ENCODE measurements around the gene ARL13A. TPM values are rescaled to one million over a fixed set of nuclear protein-coding genes. Genes with fewer than 3 reads are reported as not detected.

ARL13A gene
- total and polyA plus RNA-seq, 2 donors (not counting 1 experiment from before 2014, with no cell fraction given) = not detected

- H3K36me3 ChIP-seq (ENCODE audit: control insufficient read depth, insufficient read depth, low read length) = no peaks in the 10 kb centered on the region
- H3K4me3 ChIP-seq (replicated peaks in 1 of 4; ENCODE audit: control extremely low read depth in 1 of 4, insufficient read depth in 1 of 4, low read depth in 3 of 4, low read length in 4 of 4) = no peak overlapping the region
- H3K4me2 ChIP-seq (ENCODE audit: extremely low read depth, insufficient read depth, low read length) = no peak overlapping the region
- DNase-seq (ENCODE audit: low read depth in 2 of 2) = no peak
- H2AFZ ChIP-seq (ENCODE audit: low read length) = no peak overlapping the region
- H3K9ac ChIP-seq (ENCODE audit: insufficient read depth, low read length) = no peak overlapping the region
- no peak overlapping the region for H3K27ac ChIP-seq (ENCODE audit: insufficient read depth, low read length)
- H3K79me2 ChIP-seq (ENCODE audit: control insufficient read depth, insufficient read depth, low read length) = no peaks in the 10 kb centered on the region
- no peaks in the 10 kb centered on the region for H3K27me3 ChIP-seq (ENCODE audit: control insufficient read depth, insufficient read depth, low read length)
- H3K9me3 ChIP-seq (ENCODE audit: control insufficient read depth, insufficient read depth, low read depth, low read length) = no peaks in the 10 kb centered on the region
- no peaks in the 10 kb centered on the region for H4K20me1 ChIP-seq (ENCODE audit: control insufficient read depth, extremely low read depth, insufficient read depth, low read length)
- H3K4me1 ChIP-seq (ENCODE audit: control insufficient read depth, extremely low read depth, insufficient read depth, low read length) = no peaks in the 10 kb centered on the region
- TF ChIP-seq EZH2 (IDR thresholded peaks at IDR 0.05; ENCODE audit: low read length, missing control alignments) (no peak), CTCF (conservative IDR thresholded peaks at IDR 0.05 in 1 of 2, IDR thresholded peaks at IDR 0.05 in 1 of 2; ENCODE audit: low read depth in 1 of 2, low read length in 2 of 2) (no peak)
These were observed 52.5 kb downstream of the ARL13A start for GRCh38 chrX:101022020-101022419.

- no peaks in the 10 kb centered on the region for H4K20me1 ChIP-seq (ENCODE audit: control insufficient read depth, extremely low read depth, insufficient read depth, low read length)
- no peaks in the 10 kb centered on the region for H3K36me3 ChIP-seq (ENCODE audit: control insufficient read depth, insufficient read depth, low read length)
- no peak overlapping the region for H3K4me2 ChIP-seq (ENCODE audit: extremely low read depth, insufficient read depth, low read length)
- no peaks in the 10 kb centered on the region for H3K9me3 ChIP-seq (ENCODE audit: control insufficient read depth, insufficient read depth, low read depth, low read length)
- H3K4me1 ChIP-seq (ENCODE audit: control insufficient read depth, extremely low read depth, insufficient read depth, low read length) = no peaks in the 10 kb centered on the region
- no peaks in the 10 kb centered on the region for H3K27me3 ChIP-seq (ENCODE audit: control insufficient read depth, insufficient read depth, low read length)
- no peak overlapping the region for H3K9ac ChIP-seq (ENCODE audit: insufficient read depth, low read length)
- H3K4me3 ChIP-seq (replicated peaks in 1 of 4; ENCODE audit: control extremely low read depth in 1 of 4, insufficient read depth in 1 of 4, low read depth in 3 of 4, low read length in 4 of 4) = no peak overlapping the region
- no peaks in the 10 kb centered on the region for H3K79me2 ChIP-seq (ENCODE audit: control insufficient read depth, insufficient read depth, low read length)
- TF ChIP-seq CTCF (conservative IDR thresholded peaks at IDR 0.05 in 1 of 2, IDR thresholded peaks at IDR 0.05 in 1 of 2; ENCODE audit: low read depth in 1 of 2, low read length in 2 of 2) = no peak
- TF ChIP-seq EZH2 (IDR thresholded peaks at IDR 0.05; ENCODE audit: low read length, missing control alignments) = no peak
- peak in 1 of 2 donors; percentile 6 for DNase-seq (ENCODE audit: low read depth in 2 of 2)
- H2AFZ ChIP-seq (ENCODE audit: low read length) = no peak overlapping the region
- H3K27ac ChIP-seq (ENCODE audit: insufficient read depth, low read length) = no peak overlapping the region
These were observed 55.6 kb downstream of the ARL13A start for GRCh38 chrX:101025126-101025525.

- no peaks in the 10 kb centered on the region for H3K79me2 ChIP-seq (ENCODE audit: control insufficient read depth, insufficient read depth, low read length)
These were observed 59.1 kb downstream of the ARL13A start for GRCh38 chrX:101028562-101028961.

More at GRCh38 chrX:101028562-101028961, 59.1 kb downstream of the ARL13A start:
- Histone ChIP-seq H4K20me1 (ENCODE audit: control insufficient read depth, extremely low read depth, insufficient read depth, low read length) (no peaks in the 10 kb centered on the region), H3K4me3 (replicated peaks in 1 of 4; ENCODE audit: control extremely low read depth in 1 of 4, insufficient read depth in 1 of 4, low read depth in 3 of 4, low read length in 4 of 4) (no peak overlapping the region), H3K9me3 (ENCODE audit: control insufficient read depth, insufficient read depth, low read depth, low read length) (no peaks in the 10 kb centered on the region), H3K27me3 (ENCODE audit: control insufficient read depth, insufficient read depth, low read length) (no peaks in the 10 kb centered on the region), H2AFZ (ENCODE audit: low read length) (no peak overlapping the region), H3K9ac (ENCODE audit: insufficient read depth, low read length) (no peak overlapping the region), H3K36me3 (ENCODE audit: control insufficient read depth, insufficient read depth, low read length) (no peaks in the 10 kb centered on the region), H3K27ac (ENCODE audit: insufficient read depth, low read length) (no peak overlapping the region), H3K4me1 (ENCODE audit: control insufficient read depth, extremely low read depth, insufficient read depth, low read length) (no peaks in the 10 kb centered on the region), H3K4me2 (ENCODE audit: extremely low read depth, insufficient read depth, low read length) (no peak overlapping the region)
- no peak for TF ChIP-seq CTCF (conservative IDR thresholded peaks at IDR 0.05 in 1 of 2, IDR thresholded peaks at IDR 0.05 in 1 of 2; ENCODE audit: low read depth in 1 of 2, low read length in 2 of 2)
- no peak for TF ChIP-seq EZH2 (IDR thresholded peaks at IDR 0.05; ENCODE audit: low read length, missing control alignments)
- DNase-seq (ENCODE audit: low read depth in 2 of 2) = no peak
